HCT116 (cell line): ENCODE measurements around the gene MANBA. TPM values are rescaled to one million over a fixed set of nuclear protein-coding genes. Genes with fewer than 3 reads are reported as not detected.

ENCODE experiments used
- ATAC-seq: fragments of 200-7000 bp; cut with Tn5 transposase; 2 replicates; pipeline ENCODE4 v1.9.1; 2020; ENCODE audit warnings: mild to moderate bottlenecking, moderate library complexity
- BruUV-seq: library from RNA; stranded (reverse); fragments of 400-500 nt; replicated peaks from 2 replicates; lab custom pipeline; 2021; lab: Mats Ljungman, UMichigan
- CTCF ChIA-PET: fragments of 300-600 bp; sonication (Branson Sonifier 250); formaldehyde crosslinking; loops from one replicate; lab custom pipeline; 2021; ENCODE audit warnings: antibody characterized with exemption; lab: Charles Lee
- POLR2A ChIA-PET: fragments of 300-600, 350-600 bp; sonication (Branson Sonifier 250); formaldehyde crosslinking; loops from one replicate; lab custom pipeline; 2021; ENCODE audit warnings: antibody characterized with exemption; lab: Charles Lee
- RAD21 ChIA-PET, 2 experiments: fragments of 300-600 bp; sonication (Branson Sonifier 250); formaldehyde crosslinking; loops; one replicate each; lab custom pipeline; 2023; ENCODE audit warnings: low total read pairs in 2 of 2; ENCODE audit not compliant: uncharacterized antibody in 2 of 2, unreplicated experiment in 2 of 2, low non-redundant PET in 1 of 2; lab: Charles Lee
- DNase-seq: peaks from one replicate; pipeline ENCODE4 v3.0.0-alpha.2; 2010; ENCODE audit warnings: low read depth, low spot score
- H2AFZ ChIP-seq: fragments of 200-600 bp; shearing (Covaris generic), sonication (generic); 2 replicates; pipeline ENCODE4 v1.6.1; 2017; ENCODE audit warnings: low read depth, mixed run types, mixed read lengths, antibody characterized with exemption, low read length; ENCODE audit not compliant: poor library complexity, severe bottlenecking
- H3K27ac ChIP-seq: 2 replicates; pipeline ENCODE4 v1.5.1; 2012; ENCODE audit warnings: low read depth, low read length
- H3K27me3 ChIP-seq: fragments of 200-600 bp; sonication (generic); 2 replicates; pipeline ENCODE4 v1.6.1; 2016; ENCODE audit warnings: mixed run types, low read length, mixed read lengths; ENCODE audit not compliant: insufficient read depth
- H3K36me3 ChIP-seq, 2 experiments: fragments of 200-500 bp in 1 of 2; fragments of 200-600 bp in 1 of 2; sonication (Bioruptor generic) in 1 of 2; sonication (generic) in 1 of 2; 2 replicates each; pipeline versions ENCODE4 v1.5.1 to v1.6.1; 2014 to 2016; ENCODE audit warnings: low read length in 2 of 2, inconsistent platforms in 1 of 2, mixed read lengths in 1 of 2, mixed run types in 1 of 2; ENCODE audit not compliant: insufficient read depth in 2 of 2, control insufficient read depth in 1 of 2
- H3K4me1 ChIP-seq, 2 experiments: fragments of 200-600 bp in 1 of 2; sonication (generic) in 1 of 2; 2 replicates each; pipeline versions ENCODE4 v1.5.1 to v1.6.1; 2012 to 2017; ENCODE audit warnings: low read length in 2 of 2, inconsistent platforms in 1 of 2, mild to moderate bottlenecking in 1 of 2, mixed read lengths in 1 of 2, mixed run types in 1 of 2, moderate library complexity in 1 of 2; ENCODE audit not compliant: insufficient read depth in 2 of 2, control insufficient read depth in 1 of 2
- H3K4me2 ChIP-seq: fragments of 200-600 bp; sonication (generic); 2 replicates; pipeline ENCODE4 v1.6.1; 2017; ENCODE audit warnings: mixed run types, low read length, mixed read lengths
- H3K4me3 ChIP-seq, 2 experiments: fragments of 200-600 bp in 1 of 2; sonication (generic) in 1 of 2; replicated peaks in 1 of 2; 2 replicates each; pipeline ENCODE4 v1.5.1; 2011 to 2016; ENCODE audit warnings: low read length in 2 of 2, control low read depth in 1 of 2, low read depth in 1 of 2, mild to moderate bottlenecking in 1 of 2, mixed read lengths in 1 of 2, mixed run types in 1 of 2
- H3K79me2 ChIP-seq: fragments of 200-600 bp; sonication (generic); 2 replicates; pipeline ENCODE4 v1.6.1; 2017; ENCODE audit warnings: mild to moderate bottlenecking, mixed run types, low read length, moderate library complexity, mixed read lengths; ENCODE audit not compliant: insufficient read depth
- H3K9ac ChIP-seq: fragments of 200-600 bp; sonication (generic); 2 replicates; pipeline ENCODE4 v1.6.1; 2016; ENCODE audit warnings: low read length, mixed read lengths
- H3K9me2 ChIP-seq: fragments of 200-600 bp; sonication (generic), shearing (Covaris generic); 2 replicates; pipeline ENCODE4 v1.6.1; 2017; ENCODE audit warnings: mixed run types, mild to moderate bottlenecking, moderate library complexity; ENCODE audit not compliant: insufficient read depth
- H3K9me3 ChIP-seq, 2 experiments: fragments of 200-500 bp in 1 of 2; fragments of 200-600 bp in 1 of 2; sonication (Bioruptor generic) in 1 of 2; sonication (generic) in 1 of 2; 2 replicates each; pipeline ENCODE4 v1.6.1; 2014 to 2017; ENCODE audit warnings: low read length in 2 of 2, mixed read lengths in 2 of 2, inconsistent platforms in 1 of 2, low read depth in 1 of 2, mild to moderate bottlenecking in 1 of 2, mixed run types in 1 of 2, moderate library complexity in 1 of 2; ENCODE audit not compliant: control insufficient read depth in 1 of 2, insufficient read depth in 1 of 2
- H4K20me1 ChIP-seq: fragments of 200-600 bp; sonication (generic), shearing (Covaris generic); 2 replicates; pipeline ENCODE4 v1.6.1; 2017; ENCODE audit warnings: mixed run types, mild to moderate bottlenecking, moderate library complexity; ENCODE audit not compliant: insufficient read depth
- ATF3 ChIP-seq: IDR thresholded peaks from 2 replicates; pipeline ENCODE4 v1.6.1; 2012
- CBX3 ChIP-seq: IDR thresholded peaks from 2 replicates; pipeline ENCODE4 v1.6.1; 2012; ENCODE audit warnings: low read depth
- CEBPB ChIP-seq: IDR thresholded peaks from 2 replicates; pipeline ENCODE4 v1.6.1; 2012; ENCODE audit warnings: low read depth
- CTCF ChIP-seq, 3 experiments: fragments of 200-600 bp in 1 of 3; sonication (generic) in 1 of 3; IDR thresholded peaks in 2 of 3; conservative IDR thresholded peaks in 1 of 3; 2 replicates each; pipeline ENCODE4 v1.5.1; 2012 to 2017; ENCODE audit warnings: low read depth in 2 of 3, low read length in 2 of 3, antibody characterized with exemption in 1 of 3, borderline replicate concordance in 1 of 3, control low read depth in 1 of 3, mild to moderate bottlenecking in 1 of 3, mixed read lengths in 1 of 3, mixed run types in 1 of 3, moderate library complexity in 1 of 3; ENCODE audit not compliant: insufficient read depth in 1 of 3
- EGR1 ChIP-seq: IDR thresholded peaks from 2 replicates; pipeline ENCODE4 v1.6.1; 2012; ENCODE audit warnings: low read depth
- EZH2phosphoT487 ChIP-seq: fragments of 200-600 bp; IDR thresholded peaks from 2 replicates; pipeline ENCODE4 v1.6.1; 2018; ENCODE audit warnings: antibody characterized with exemption, borderline replicate concordance
- FOSL1 ChIP-seq: IDR thresholded peaks from 2 replicates; pipeline ENCODE4 v1.6.1; 2012; ENCODE audit warnings: low read depth
- JUND ChIP-seq: IDR thresholded peaks from 2 replicates; pipeline ENCODE4 v1.6.1; 2012
- POLR2A ChIP-seq: IDR thresholded peaks from 2 replicates; pipeline ENCODE4 v1.7.0; 2011; ENCODE audit warnings: borderline replicate concordance; ENCODE audit not compliant: insufficient read depth, insufficient read length; ENCODE audit errors: extremely low read depth
- POLR2AphosphoS5 ChIP-seq: IDR thresholded peaks from 2 replicates; pipeline ENCODE4 v1.6.1; 2011; ENCODE audit warnings: mild to moderate bottlenecking, low read depth, low read length, moderate library complexity
- RAD21 ChIP-seq: IDR thresholded peaks from 2 replicates; pipeline ENCODE4 v1.6.1; 2012; ENCODE audit warnings: low read depth, mild to moderate bottlenecking
- REST ChIP-seq: IDR thresholded peaks from 2 replicates; pipeline ENCODE4 v1.6.1; 2012; ENCODE audit warnings: low read depth
- SIN3A ChIP-seq: IDR thresholded peaks from 2 replicates; pipeline ENCODE4 v1.6.1; 2012; ENCODE audit warnings: low read depth
- SP1 ChIP-seq: IDR thresholded peaks from 2 replicates; pipeline ENCODE4 v1.6.1; 2012; ENCODE audit warnings: low read depth
- SRF ChIP-seq: IDR thresholded peaks from 2 replicates; pipeline ENCODE4 v1.6.1; 2012; ENCODE audit warnings: low read depth
- TCF7L2 ChIP-seq: IDR thresholded peaks from 2 replicates; pipeline ENCODE4 v1.7.0; 2011; ENCODE audit warnings: borderline replicate concordance, inconsistent platforms; ENCODE audit not compliant: insufficient read depth, insufficient read length; ENCODE audit errors: extremely low read depth
- YY1 ChIP-seq: IDR thresholded peaks from 2 replicates; pipeline ENCODE4 v1.6.1; 2011; ENCODE audit warnings: low read length, low read depth, moderate library complexity, mild to moderate bottlenecking; ENCODE audit not compliant: insufficient replicate concordance; ENCODE audit errors: extremely low read depth
- ZFX ChIP-seq: fragments of 450-650 bp; IDR thresholded peaks from 2 replicates; pipeline ENCODE4 v1.6.1; 2017
- intact Hi-C: fragments of 100-400 bp; cut with micrococcal nuclease; formaldehyde crosslinking; loops from 2 replicates; pipeline ENCODE4 v1.10.0; 2022
- total RNA-seq: library from RNA; stranded (reverse); gene quantifications from one replicate; pipeline ENCODE4 v1.2.1, GENCODE V29; 2021; ENCODE audit not compliant: unreplicated experiment

Gene MANBA
- total RNA-seq, 1 experiment from 2014 or later, result 21.3 TPM

GRCh38 chr4:102633100-102633499 is 127.7 kb downstream of the MANBA start:
- POLR2A ChIA-PET, result no interaction called here
- H3K27me3 ChIP-seq, result no peaks in the 10 kb centered on the region
- no peak overlapping the region for H3K9ac ChIP-seq
- RAD21 ChIA-PET, result no interaction called here
- no TSS peak for BruUV-seq
- H2AFZ ChIP-seq, result no peak overlapping the region
- H3K36me3 ChIP-seq, result no peaks in the 10 kb centered on the region
- no peaks in the 10 kb centered on the region for H3K9me3 ChIP-seq
- no peak overlapping the region for H3K4me3 ChIP-seq
- no peak overlapping the region for H3K4me2 ChIP-seq
- CTCF ChIA-PET, result interaction anchor here (0.8 kb wide), 1 partner anchor 376 kb away, joined by 3 read pairs; no protein-coding TSS in a partner anchor
- H3K79me2 ChIP-seq, result no peaks in the 10 kb centered on the region
- DNase-seq (no peak), ATAC-seq (no peak)
- H3K9me2 ChIP-seq, result no peaks in the 10 kb centered on the region
- no peak for TF ChIP-seq SP1
- TF ChIP-seq ZFX, result no peak
- TF ChIP-seq CEBPB, result no peak
- no peak for TF ChIP-seq ATF3
- no peak for TF ChIP-seq EGR1
- TF ChIP-seq POLR2AphosphoS5, result no peak
- no peak for TF ChIP-seq CBX3
- TF ChIP-seq SRF, result no peak
- TF ChIP-seq YY1, result no peak
- TF ChIP-seq RAD21, result no peak
- TF ChIP-seq REST, result no peak
- TF ChIP-seq CTCF (IDR thresholded peaks at IDR 0.05 in 2 of 3, conservative IDR thresholded peaks at IDR 0.05 in 1 of 3; ENCODE audit: borderline replicate concordance in 1 of 3, insufficient read depth in 1 of 3, low read depth in 2 of 3, low read length in 2 of 3), result no peak
- TF ChIP-seq JUND, result no peak
- TF ChIP-seq POLR2A, result no peak
- TF ChIP-seq SIN3A, result no peak
- TF ChIP-seq TCF7L2, result no peak
- TF ChIP-seq EZH2phosphoT487, result no peak
- TF ChIP-seq FOSL1, result no peak
- intact Hi-C loops, result no loop called here
- peaks cover 0 to 3% of the 10 kb centered on the region in 2 experiments; a peak in 2 of 4 replicates for H3K4me1 ChIP-seq
- H3K27ac ChIP-seq, result no peak overlapping the region
- no peaks in the 10 kb centered on the region for H4K20me1 ChIP-seq
